OCI-LY7 (cell line): Measurements from ENCODE around the gene TCF12. TPM values are rescaled to one million over a fixed set of nuclear protein-coding genes. Genes with fewer than 3 reads are reported as not detected.

ENCODE experiments used
- BruUV-seq: library from RNA; stranded (reverse); fragments of 400-500 nt; replicated peaks from 2 replicates; lab custom pipeline; 2021; lab: Mats Ljungman, UMichigan
- CTCF ChIA-PET: fragments of 300-600 bp; sonication (Branson Sonifier 250); formaldehyde crosslinking; loops from one replicate; lab custom pipeline; 2022; ENCODE audit warnings: antibody characterized with exemption; ENCODE audit not compliant: unreplicated experiment; lab: Charles Lee
- POLR2A ChIA-PET: fragments of 300-600 bp; sonication (Branson Sonifier 250); formaldehyde crosslinking; loops from one replicate; lab custom pipeline; 2022; ENCODE audit warnings: antibody characterized with exemption; lab: Charles Lee
- DNase-seq: peaks from one replicate; pipeline ENCODE4 v3.0.0-alpha.2; 2015; ENCODE audit warnings: low spot score
- H2AFZ ChIP-seq: fragments of 200-600 bp; sonication (generic), shearing (Covaris generic); 2 replicates; pipeline ENCODE4 v1.6.1; 2014; ENCODE audit warnings: mild to moderate bottlenecking, antibody characterized with exemption, low read length, moderate library complexity
- H3K27ac ChIP-seq: fragments of 200-600 bp; sonication (generic); 2 replicates; pipeline ENCODE4 v1.5.1; 2014; ENCODE audit warnings: mixed run types, low read depth, mild to moderate bottlenecking, moderate library complexity, low read length, inconsistent platforms; ENCODE audit not compliant: poor library complexity, severe bottlenecking
- H3K36me3 ChIP-seq: fragments of 200-600 bp; sonication (generic); 2 replicates; pipeline ENCODE4 v1.6.1; 2014; ENCODE audit warnings: mild to moderate bottlenecking, antibody characterized with exemption, low read length, moderate library complexity, mixed read lengths; ENCODE audit not compliant: insufficient read depth
- H3K4me1 ChIP-seq: fragments of 200-600 bp; sonication (generic); 2 replicates; pipeline ENCODE4 v1.5.1; 2014; ENCODE audit warnings: mild to moderate bottlenecking, low read length; ENCODE audit not compliant: insufficient read depth, poor library complexity, severe bottlenecking
- H3K4me2 ChIP-seq: fragments of 200-600 bp; sonication (generic); 2 replicates; pipeline ENCODE4 v1.6.1; 2014; ENCODE audit warnings: mild to moderate bottlenecking, low read length
- H3K4me3 ChIP-seq: fragments of 200-600 bp; sonication (generic); 2 replicates; pipeline ENCODE4 v1.5.1; 2014; ENCODE audit warnings: mild to moderate bottlenecking, low read depth, low read length; ENCODE audit not compliant: poor library complexity, severe bottlenecking
- H3K79me2 ChIP-seq: fragments of 200-600 bp; sonication (generic); 2 replicates; pipeline ENCODE4 v1.6.1; 2016; ENCODE audit warnings: low read depth, mild to moderate bottlenecking, low read length, moderate library complexity, mixed read lengths; ENCODE audit not compliant: insufficient read depth
- H3K9me2 ChIP-seq: fragments of 200-600 bp; sonication (generic); 2 replicates; pipeline ENCODE4 v1.6.1; 2016; ENCODE audit warnings: mild to moderate bottlenecking, low read length, mixed read lengths; ENCODE audit not compliant: insufficient read depth
- H3K9me3 ChIP-seq: fragments of 200-600 bp; sonication (generic); 2 replicates; pipeline ENCODE4 v1.6.1; 2014; ENCODE audit warnings: mild to moderate bottlenecking, mixed run types, low read length, mixed read lengths
- H4K20me1 ChIP-seq: fragments of 200-600 bp; sonication (generic); 2 replicates; pipeline ENCODE4 v1.6.1; 2014; ENCODE audit warnings: mild to moderate bottlenecking, antibody characterized with exemption, low read length, moderate library complexity, mixed read lengths; ENCODE audit not compliant: insufficient read depth
- CTCF ChIP-seq: fragments of 200-600 bp; sonication (generic); conservative IDR thresholded peaks from 2 replicates; pipeline ENCODE4 v1.5.1; 2014; ENCODE audit warnings: mild to moderate bottlenecking, antibody characterized with exemption, low read length, moderate library complexity, mixed read lengths
- EZH2phosphoT487 ChIP-seq: fragments of 200-600 bp; sonication (generic); IDR thresholded peaks from 2 replicates; pipeline ENCODE4 v1.6.1; 2018; ENCODE audit warnings: low read depth, borderline replicate concordance, mild to moderate bottlenecking, mixed run types, antibody characterized with exemption, low read length, moderate library complexity, mixed read lengths
- intact Hi-C: fragments of 100-400 bp; cut with micrococcal nuclease; formaldehyde crosslinking; loops from one replicate; pipeline ENCODE4 v1.10.0; 2022; ENCODE audit not compliant: unreplicated experiment
- total RNA-seq, 2 experiments: library from RNA; depleted of rRNA in 1 of 2; stranded (reverse); fragments of >200 nt in 1 of 2; shearing (Covaris generic) in 1 of 2; gene quantifications; 2 replicates each; pipeline ENCODE4 v1.2.3, GENCODE V29; 2014 to 2022

The TCF12 gene
- total RNA-seq, 2 experiments from 2014 or later, result 51.6 to 139 TPM

GRCh38 chr15:56879502-56879901 lies 38.9 kb upstream of the TCF12 start:
- no TSS peak for BruUV-seq
- POLR2A ChIA-PET, result no interaction called here
- CTCF ChIA-PET, result no interaction called here
- Histone ChIP-seq H4K20me1 (no peaks in the 10 kb centered on the region), H3K9me2 (no peaks in the 10 kb centered on the region), H3K36me3 (no peaks in the 10 kb centered on the region), H3K4me3 (no peak overlapping the region), H3K9me3 (no peaks in the 10 kb centered on the region), H3K27ac (no peak overlapping the region), H3K4me1 (no peaks in the 10 kb centered on the region), H3K79me2 (no peaks in the 10 kb centered on the region), H3K4me2 (no peak overlapping the region), H2AFZ (no peak overlapping the region)
- DNase-seq, result no peak
- TF ChIP-seq EZH2phosphoT487 (no peak), CTCF (no peak)
- intact Hi-C loops, result no loop called here

- intact Hi-C loops, result no loop called here
- ChIA-PET POLR2A (interaction anchor here (0.8 kb wide), 1 partner anchor 349 kb away, joined by 3 read pairs; no protein-coding TSS in a partner anchor), CTCF (no interaction called here)
- Histone ChIP-seq H3K9me3 (no peaks in the 10 kb centered on the region), H3K79me2 (no peaks in the 10 kb centered on the region), H3K4me2 (no peak overlapping the region), H3K4me3 (no peak overlapping the region), H3K27ac (no peak overlapping the region), H2AFZ (peak overlapping the region; percentile 25; the same call in 1 of the 2 replicates), H3K9me2 (no peaks in the 10 kb centered on the region), H3K36me3 (no peaks in the 10 kb centered on the region), H4K20me1 (no peaks in the 10 kb centered on the region), H3K4me1 (peaks cover 19% of the 10 kb centered on the region)
- BruUV-seq, result no TSS peak
- TF ChIP-seq EZH2phosphoT487 (no peak), CTCF (no peak)
- DNase-seq, result no peak
Measured at GRCh38 chr15:56883088-56883487, 35.4 kb upstream of the TCF12 start.

GRCh38 chr15:56886363-56886931 lies 32.0 kb upstream of the TCF12 start:
- peaks cover 23% of the 10 kb centered on the region for H3K4me1 ChIP-seq
- no peaks in the 10 kb centered on the region for H4K20me1 ChIP-seq
- no peaks in the 10 kb centered on the region for H3K9me3 ChIP-seq
- BruUV-seq, result no TSS peak
- no peaks in the 10 kb centered on the region for H3K9me2 ChIP-seq
- no peak overlapping the region for H3K27ac ChIP-seq
- peak; percentile 16 for DNase-seq
- intact Hi-C loops, result no loop called here
- H3K36me3 ChIP-seq, result no peaks in the 10 kb centered on the region
- H2AFZ ChIP-seq, result peak overlapping the region; percentile 99
- ChIA-PET CTCF (no interaction called here), POLR2A (interaction anchor here (0.6 kb wide), 1 partner anchor 237 kb away, joined by 3 read pairs; no protein-coding TSS in a partner anchor)
- no peak for TF ChIP-seq CTCF
- no peak for TF ChIP-seq EZH2phosphoT487
- peak overlapping the region; percentile 68 for H3K4me3 ChIP-seq
- H3K4me2 ChIP-seq, result peak overlapping the region; percentile 83
- H3K79me2 ChIP-seq, result no peaks in the 10 kb centered on the region
